NCI-H345 treated with DMSO at 0.1 percent for 48 hours (cell line): Measurements from ENCODE around the gene SNX33.
A peak's percentile ranks its signal among the peaks of the same experiment; 100 is the strongest.
"Not testable (repeated sequence)": the region's sequence is repeated elsewhere in the genome, so short reads cannot be mapped to it uniquely, and the experiment has no call there.

ENCODE experiments used
- DNase-seq: peaks from one replicate; lab custom pipeline; 2025; ENCODE audit not compliant: unreplicated experiment; lab: John Stamatoyannopoulos, UW

SNX33 gene

DNA sequence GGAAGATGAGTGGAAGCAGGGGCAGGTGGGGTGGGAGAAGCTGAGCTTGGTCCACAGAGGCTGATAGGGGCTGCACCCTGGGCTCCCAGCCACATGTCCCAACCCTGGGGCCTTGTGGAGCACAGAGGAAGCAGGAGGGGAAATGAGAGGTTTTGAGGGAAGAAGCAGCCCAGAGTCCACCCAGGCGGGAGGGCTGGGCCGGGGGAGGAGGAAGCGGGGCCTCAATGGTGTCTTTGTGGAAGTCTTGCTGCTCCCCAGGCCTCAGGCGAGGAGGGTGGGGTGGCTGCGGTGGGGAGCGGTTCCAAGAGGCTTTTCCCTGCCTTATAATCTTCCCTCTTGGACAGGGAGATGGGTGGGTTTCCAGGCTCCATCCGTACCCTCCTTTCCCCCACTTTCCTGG, 51.8 kb downstream of the SNX33 start:
- not testable (repeated sequence) for DNase-seq

DNA sequence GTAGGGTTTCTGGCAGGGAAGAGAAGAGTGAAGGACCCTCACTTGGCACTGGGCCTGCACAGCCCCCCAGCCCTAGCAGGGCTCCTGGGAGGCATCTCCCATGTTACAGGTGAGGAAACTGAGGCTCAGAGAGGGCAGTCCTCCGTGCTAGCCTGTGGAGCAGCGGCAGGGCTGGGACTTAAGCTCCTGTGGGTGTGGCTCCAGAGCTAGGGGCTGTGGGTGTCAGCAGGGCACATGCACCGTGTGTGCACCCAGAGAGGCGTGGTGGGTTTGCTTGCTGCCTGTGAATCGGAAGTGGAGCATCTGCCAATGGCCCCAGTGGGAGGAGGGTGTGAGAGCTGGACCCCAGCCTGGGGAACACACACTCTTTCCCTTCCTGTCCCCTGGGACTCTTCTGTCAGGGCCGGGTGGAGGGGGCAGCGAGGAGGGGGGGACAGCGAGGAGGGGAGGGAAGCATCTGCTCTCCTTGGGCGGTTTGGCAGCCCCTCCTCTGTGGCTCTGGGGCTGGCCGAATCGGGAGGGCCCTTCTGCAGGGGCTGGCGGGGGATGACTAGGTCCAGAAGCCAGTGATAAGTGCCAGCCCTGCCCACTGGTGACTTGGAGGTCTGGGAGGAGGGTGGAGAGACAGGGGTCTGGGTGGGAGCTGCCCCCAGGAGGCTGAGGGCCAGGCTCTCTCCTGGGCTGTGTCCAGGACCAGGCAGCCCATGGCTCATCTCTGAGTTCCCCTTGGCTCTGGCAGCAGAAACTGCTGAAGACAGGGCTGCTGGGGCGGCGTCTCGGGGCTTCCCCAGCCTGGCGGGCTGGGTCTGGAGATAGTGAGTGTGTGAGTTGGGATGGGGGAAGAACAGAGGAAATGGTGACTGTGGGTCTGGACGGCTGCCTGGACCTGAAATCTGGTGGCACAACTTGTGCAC, 52.5 kb downstream of the SNX33 start:
- not testable (repeated sequence) for DNase-seq

DNA sequence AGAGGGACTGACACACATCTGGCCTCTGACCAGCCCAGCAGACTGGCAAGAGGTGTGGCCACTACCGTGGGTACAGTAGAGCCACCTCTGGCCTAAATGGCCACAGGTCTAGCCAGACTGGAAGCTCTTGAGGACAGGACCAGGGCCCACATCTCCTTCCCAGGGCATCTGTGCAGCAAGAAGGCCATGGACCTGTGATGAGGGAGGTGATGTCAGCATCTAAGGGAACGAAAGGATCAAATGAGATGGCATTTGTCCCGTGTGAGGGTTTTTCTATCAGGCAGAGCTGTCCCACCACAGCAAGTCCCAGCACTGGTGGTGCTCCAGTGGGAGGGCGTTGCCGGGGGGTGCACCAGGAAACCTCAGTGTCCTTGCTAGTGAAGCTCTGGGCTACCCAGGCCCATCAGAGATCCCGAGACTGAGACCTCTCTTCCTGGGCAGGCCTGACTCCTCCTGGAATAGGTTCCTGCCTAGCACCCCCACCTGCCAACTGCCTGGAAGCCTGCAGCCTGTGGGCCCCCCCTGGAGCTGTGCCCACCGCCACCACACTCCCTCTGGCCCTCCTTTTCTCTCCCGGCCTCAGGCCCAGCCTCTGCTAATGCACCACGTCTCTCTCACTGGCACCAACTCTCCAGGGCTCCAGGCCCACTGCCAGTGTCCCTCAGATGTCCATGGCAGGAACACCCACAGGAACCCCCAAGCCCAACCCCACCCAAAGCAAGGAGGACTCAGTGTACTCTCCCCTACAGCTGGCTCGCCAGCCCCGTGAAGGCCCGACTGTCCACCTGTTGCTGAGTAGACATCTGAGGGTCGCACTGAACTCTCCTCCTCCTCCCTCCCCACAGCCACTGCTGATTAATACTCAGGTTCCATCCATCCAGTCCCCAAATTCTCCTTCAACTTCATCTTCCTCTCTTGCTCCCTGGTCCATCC, 53.6 kb downstream of the SNX33 start:
- DNase-seq: not testable (repeated sequence)

DNA sequence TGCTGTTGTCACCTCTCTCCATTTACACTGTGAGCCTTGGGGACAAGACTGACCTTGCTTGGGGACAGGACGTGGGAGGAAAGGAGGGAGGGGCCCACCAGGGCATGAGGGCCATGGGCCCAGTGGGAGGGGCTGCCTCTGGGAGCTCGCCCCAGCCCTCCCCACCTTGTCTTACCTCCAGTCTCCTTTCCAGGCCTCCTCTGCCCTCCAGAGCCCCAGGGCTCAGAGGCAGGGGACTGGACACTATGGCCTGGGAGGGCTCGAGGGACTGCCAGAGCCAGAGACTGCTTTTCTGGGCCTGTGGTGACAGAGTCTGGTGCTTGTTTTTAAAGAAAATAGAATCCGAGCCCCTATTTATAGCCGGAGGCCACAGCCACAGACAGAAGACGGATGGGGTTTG, 54.7 kb downstream of the SNX33 start:
- no peak for DNase-seq

DNA sequence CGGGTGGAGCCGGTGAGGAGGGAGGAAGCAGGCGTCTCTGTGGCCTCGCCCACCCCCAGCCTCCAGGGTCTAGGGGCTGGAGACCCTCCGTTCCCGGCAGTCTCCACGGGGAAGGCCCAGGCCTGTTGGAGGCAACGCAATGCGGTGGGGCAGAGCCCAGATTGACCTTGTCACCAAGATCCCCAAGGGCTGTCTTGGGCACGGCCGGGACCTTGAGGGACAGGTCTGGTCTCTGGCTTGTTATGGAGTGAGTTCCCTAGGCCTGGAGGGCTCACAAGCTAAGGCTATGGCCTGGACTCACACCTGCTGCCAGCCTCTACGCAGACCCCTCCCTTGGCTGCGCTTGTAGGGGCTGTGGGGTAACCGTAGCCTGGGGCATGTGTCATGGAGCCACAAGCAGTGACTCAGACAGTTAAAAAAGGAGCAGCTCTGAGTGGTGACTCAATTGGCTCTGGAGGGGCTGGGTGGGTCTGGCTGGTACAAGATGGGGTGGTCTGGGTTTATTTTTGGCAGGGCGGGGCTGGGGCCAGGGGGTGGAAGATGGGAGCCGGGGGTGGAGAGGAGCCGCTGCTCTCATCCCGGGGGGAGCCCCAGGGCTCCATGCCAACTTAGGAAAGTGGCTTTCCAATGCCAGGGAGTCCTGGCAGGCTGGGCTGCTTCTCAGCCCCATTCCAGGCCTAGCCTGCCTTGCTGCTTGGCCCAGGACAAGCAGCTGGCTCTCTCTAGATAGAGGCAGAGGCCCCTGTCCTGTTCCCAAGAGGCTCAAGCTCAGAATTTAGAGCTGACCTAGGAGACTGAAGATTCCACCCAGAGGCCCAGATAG, 55.9 kb downstream of the SNX33 start:
- DNase-seq: not testable (repeated sequence)

DNA sequence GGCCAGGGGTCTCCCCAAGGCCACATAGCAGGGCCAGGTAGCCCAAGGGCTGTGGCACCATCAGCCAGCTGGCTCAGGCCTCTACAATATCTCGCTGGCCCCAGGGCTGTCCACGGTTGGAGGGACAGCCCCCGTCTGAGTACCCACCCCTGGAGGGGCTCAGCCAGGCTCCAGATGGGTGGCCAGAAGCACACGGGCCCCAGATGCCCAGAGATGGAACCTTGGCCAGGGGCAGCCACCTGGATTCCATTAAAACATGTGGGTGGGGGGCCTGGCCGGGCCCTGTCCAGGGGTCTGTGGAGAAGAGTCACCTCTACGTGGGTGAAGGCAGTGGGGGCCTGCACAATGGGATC, 56.5 kb downstream of the SNX33 start:
- DNase-seq: no peak

DNA sequence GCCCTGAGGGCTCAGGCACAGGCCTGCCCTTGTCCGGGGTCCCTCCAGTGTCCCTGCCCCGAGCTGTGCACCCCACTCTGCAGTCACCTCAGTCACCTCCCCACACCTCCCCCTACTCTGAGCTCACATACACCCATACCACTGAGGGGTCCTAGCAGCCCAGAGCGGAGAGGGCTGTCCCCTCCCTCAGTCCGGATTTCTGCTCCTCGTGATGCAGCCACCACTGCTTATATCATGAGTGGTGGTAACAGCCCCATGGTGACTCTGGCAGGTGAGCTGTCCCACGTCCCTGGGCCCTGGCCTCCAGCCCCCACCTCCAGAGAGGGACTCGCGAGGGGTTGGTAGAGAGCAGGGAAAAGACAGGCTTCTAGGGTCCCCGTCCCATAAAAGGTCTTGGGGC, 56.9 kb downstream of the SNX33 start:
- DNase-seq: no peak

DNA sequence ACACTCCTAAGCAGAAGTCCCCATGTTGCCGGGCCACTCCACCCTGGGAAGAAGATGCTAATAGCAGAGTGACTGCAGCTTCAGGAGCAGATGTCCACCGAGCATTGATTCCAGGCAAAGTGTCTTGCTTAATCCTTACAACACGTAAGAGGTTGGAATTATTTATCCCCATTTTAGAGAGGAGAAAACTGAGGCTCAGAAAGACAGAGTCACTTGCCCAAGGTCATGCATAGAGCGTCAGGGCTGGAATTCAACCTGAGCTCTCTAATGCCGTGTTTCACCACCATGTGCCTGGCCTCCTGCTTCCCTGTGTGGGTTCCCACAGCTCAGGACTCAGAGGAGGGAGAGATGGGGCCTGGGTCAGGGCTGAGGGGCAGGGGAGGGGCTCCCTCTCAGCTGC, 57.7 kb downstream of the SNX33 start:
- DNase-seq: not testable (repeated sequence)

DNA sequence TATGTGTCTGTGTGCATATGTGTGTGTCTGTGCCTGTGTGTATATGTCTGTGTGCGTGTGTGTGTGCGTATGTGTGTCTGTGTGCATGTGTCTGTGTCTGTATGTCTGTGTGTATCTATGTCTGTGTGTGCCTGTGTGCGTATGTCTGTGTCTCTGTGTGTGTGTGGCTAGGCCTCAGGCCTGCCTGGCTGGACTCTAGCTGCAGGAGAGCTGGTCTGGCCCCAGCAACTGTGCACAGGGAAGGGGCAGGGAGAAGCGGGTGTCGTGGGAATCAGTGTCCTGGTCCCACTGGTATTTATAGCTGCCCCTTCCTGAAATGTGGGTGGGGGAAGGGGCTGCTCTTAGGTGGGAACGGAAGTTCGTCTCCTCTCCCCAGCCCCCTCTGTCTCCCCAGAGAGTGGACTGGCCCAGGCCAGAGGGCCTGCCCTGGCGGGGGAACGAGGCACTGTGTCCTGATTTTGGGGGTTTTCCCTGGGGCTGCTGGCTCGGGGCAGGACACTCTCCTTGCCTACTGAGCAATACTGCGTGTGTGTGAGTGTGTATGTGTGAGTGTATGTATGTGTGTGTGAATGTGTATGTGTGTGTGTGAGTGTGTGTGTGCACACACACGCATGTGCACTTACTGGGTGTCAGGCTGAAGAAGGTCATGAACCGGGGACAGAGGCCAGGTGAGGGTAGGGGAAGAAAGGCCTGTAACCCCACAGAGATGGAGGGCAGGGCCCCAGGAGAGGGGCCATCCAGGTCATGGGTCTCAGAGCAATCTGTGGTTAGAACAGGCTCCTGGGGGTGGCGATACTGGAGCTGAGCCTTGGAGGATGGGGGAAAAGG, 58.4 kb downstream of the SNX33 start:
- no peak for DNase-seq

DNA sequence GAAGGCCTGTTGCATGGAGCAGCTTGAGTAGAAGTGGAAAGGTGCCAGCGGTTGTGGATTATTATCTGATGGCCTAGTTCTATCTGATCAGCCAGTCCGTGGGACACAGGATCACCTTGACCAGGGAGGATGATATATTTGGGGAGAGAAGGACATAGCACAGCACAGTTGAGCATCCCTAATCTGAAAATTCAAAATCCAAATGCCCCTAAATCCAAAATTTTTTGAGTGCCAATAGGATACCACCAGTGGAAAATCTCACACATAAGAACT, 58.9 kb downstream of the SNX33 start:
- no peak for DNase-seq

DNA sequence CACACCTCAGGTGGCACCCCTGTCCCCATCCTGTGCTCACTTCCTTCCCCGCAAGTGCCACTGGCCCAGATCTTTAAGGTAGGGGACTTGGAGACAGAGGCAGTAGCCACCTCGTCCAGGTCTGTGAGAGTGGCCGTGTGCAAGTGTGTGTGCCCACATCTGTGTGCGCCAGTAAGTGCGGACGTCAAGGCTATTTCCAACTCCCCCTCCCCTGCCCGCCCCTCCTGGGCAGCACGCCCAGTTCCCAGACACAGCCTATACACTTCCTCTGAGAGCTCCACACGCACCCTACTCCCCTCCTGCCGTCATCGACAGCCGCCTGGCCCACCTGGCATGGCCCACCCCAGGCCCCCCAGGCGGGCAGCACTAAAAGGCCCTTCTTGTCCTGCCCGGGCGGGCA, 61.7 kb downstream of the SNX33 start:
- peak; percentile 2 for DNase-seq

DNA sequence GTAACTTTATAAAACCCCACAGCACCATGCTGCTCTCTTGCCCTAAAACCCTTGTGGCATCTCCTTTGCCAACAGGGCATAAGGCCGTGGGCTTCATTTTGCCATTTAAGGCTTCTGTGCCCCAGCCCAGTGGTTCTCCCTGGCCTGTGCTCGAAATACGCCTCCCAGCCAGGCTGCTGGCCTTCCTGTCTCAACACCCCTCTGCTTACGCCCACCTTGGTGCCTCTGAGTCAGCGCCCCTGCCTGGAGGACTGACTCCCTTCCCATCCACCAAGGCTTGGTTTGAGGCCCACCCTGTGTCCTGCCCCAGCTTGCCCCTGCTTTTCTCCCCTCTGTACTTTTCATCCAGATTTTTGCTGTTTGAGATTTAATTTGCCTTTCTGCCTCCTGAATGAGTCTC, 63.2 kb downstream of the SNX33 start:
- DNase-seq: not testable (repeated sequence)

DNA sequence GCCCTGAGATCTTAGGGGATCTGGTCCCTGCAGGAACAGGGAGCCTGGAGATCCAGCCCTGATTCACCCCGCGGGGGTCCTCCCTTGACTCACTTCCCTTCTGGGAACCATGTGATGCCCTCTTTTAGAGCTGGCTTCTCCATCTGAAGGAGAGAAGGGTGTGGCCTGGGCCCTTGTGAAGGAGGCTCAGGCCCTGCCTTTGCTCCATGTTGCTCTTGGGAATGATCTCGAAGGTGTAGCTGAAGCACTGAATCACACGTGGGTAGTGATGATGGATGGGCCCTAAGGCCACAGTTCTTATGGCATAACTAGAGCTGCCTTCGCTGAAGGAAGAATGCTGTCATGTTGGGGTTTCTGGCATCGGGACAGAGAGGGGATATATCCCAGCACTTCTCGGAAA, 63.8 kb downstream of the SNX33 start:
- DNase-seq: not testable (repeated sequence)
